ENCODE measurements around the gene PNLIP. TPM values are rescaled to one million over a fixed set of nuclear protein-coding genes. Genes with fewer than 3 reads are reported as not detected.

The PNLIP gene
- total and polyA plus RNA-seq, 9 of the 15 experiments (the other 6 are each of a cell fraction or from before 2014, with no cell fraction given), result 0.69 TPM; not detected in 8

- TF ChIP-seq ZNF584 (CRISPR knock-in tag; IDR thresholded peaks at IDR 0.05; ENCODE audit: low read depth), result no peak
These were observed 8.9 kb upstream of the PNLIP start (continued) for GRCh38 chr10:116536810-116537209.

- no peaks in the 10 kb centered on the region for H4K20me1 ChIP-seq (replicated peaks; ENCODE audit: control insufficient read depth, insufficient read depth, low read length)
- no peaks in the 10 kb centered on the region for H3K9me1 ChIP-seq (ENCODE audit: control insufficient read depth, insufficient read depth, low read length)
- no peak overlapping the region for H3K4me2 ChIP-seq (ENCODE audit: insufficient read depth, low read length)
- in situ Hi-C loops (cut with MboI), result no loop called here
- POLR2A ChIA-PET, result no interaction called here
- intact Hi-C loops (cut with micrococcal nuclease), result no loop called here
- no TSS peak for BruUV-seq (replicated peaks)
- CTCF ChIA-PET (ENCODE audit: low intra/inter-chr PET ratio), result no interaction called here
- DNase-seq (ENCODE audit: extremely low read depth in 1 of 4, low spot score in 3 of 4), result no peak
- no peak overlapping the region for H3K4me3 ChIP-seq
- no peak overlapping the region for H3K27ac ChIP-seq (ENCODE audit: extremely low read depth, low read depth, low read length)
- H3K79me2 ChIP-seq (ENCODE audit: control insufficient read depth, insufficient read depth, low read length), result no peaks in the 10 kb centered on the region
- no peak for ATAC-seq
- no peaks in the 10 kb centered on the region for H3K36me3 ChIP-seq (ENCODE audit: control insufficient read depth, insufficient read depth, low read length)
- no peaks in the 10 kb centered on the region for H3K27me3 ChIP-seq (ENCODE audit: control insufficient read depth in 2 of 2, insufficient read depth in 2 of 2, low read length in 2 of 2)
- H2AFZ ChIP-seq (ENCODE audit: low read depth, low read length), result no peak overlapping the region
- H3K9ac ChIP-seq (ENCODE audit: insufficient read depth in 1 of 2, low read depth in 2 of 2, low read length in 2 of 2), result no peak overlapping the region
- no peaks in the 10 kb centered on the region for H3K9me3 ChIP-seq (replicated peaks; ENCODE audit: control insufficient read depth, insufficient read depth, low read depth, low read length)
- TF ChIP-seq KAT8 (IDR thresholded peaks at IDR 0.05; ENCODE audit: low read depth) (no peak), RCOR1 (IDR thresholded peaks at IDR 0.05; ENCODE audit: borderline replicate concordance in 1 of 2, low read depth in 2 of 2, low read length in 2 of 2) (no peak), ZFX (CRISPR knock-in tag; IDR thresholded peaks at IDR 0.05) (no peak), KHSRP (IDR thresholded peaks at IDR 0.05) (no peak)
- no peaks in the 10 kb centered on the region for H3K4me1 ChIP-seq (replicated peaks in 1 of 2; ENCODE audit: control insufficient read depth in 2 of 2, insufficient read depth in 2 of 2, low read length in 2 of 2)
- FAIRE-seq, result no peak
These were observed 7.3 kb upstream of the PNLIP start for GRCh38 chr10:116538456-116538855.

- Histone ChIP-seq H3K9me3 (replicated peaks; ENCODE audit: control insufficient read depth, insufficient read depth, low read depth, low read length) (no peaks in the 10 kb centered on the region), H3K27me3 (ENCODE audit: control insufficient read depth in 2 of 2, insufficient read depth in 2 of 2, low read length in 2 of 2) (no peaks in the 10 kb centered on the region), H4K20me1 (replicated peaks; ENCODE audit: control insufficient read depth, insufficient read depth, low read length) (no peaks in the 10 kb centered on the region), H3K4me1 (replicated peaks in 1 of 2; ENCODE audit: control insufficient read depth in 2 of 2, insufficient read depth in 2 of 2, low read length in 2 of 2) (no peaks in the 10 kb centered on the region), H2AFZ (ENCODE audit: low read depth, low read length) (no peak overlapping the region), H3K36me3 (ENCODE audit: control insufficient read depth, insufficient read depth, low read length) (no peaks in the 10 kb centered on the region), H3K9me1 (ENCODE audit: control insufficient read depth, insufficient read depth, low read length) (no peaks in the 10 kb centered on the region), H3K4me3 (no peak overlapping the region), H3K27ac (ENCODE audit: extremely low read depth, low read depth, low read length) (no peak overlapping the region), H3K9ac (ENCODE audit: insufficient read depth in 1 of 2, low read depth in 2 of 2, low read length in 2 of 2) (no peak overlapping the region), H3K79me2 (ENCODE audit: control insufficient read depth, insufficient read depth, low read length) (no peaks in the 10 kb centered on the region), H3K4me2 (ENCODE audit: insufficient read depth, low read length) (no peak overlapping the region)
- no TSS peak for BruUV-seq (replicated peaks)
- intact Hi-C loops (cut with micrococcal nuclease), result no loop called here
- ChIA-PET POLR2A (no interaction called here), CTCF (ENCODE audit: low intra/inter-chr PET ratio) (no interaction called here)
- ATAC-seq (no peak), FAIRE-seq (no peak), DNase-seq (ENCODE audit: extremely low read depth in 1 of 4, low spot score in 3 of 4) (no peak)
- in situ Hi-C loops (cut with MboI), result no loop called here
- TF ChIP-seq NFRKB (IDR thresholded peaks at IDR 0.05; ENCODE audit: low read depth) (no peak), RUNX1 (IDR thresholded peaks at IDR 0.05; ENCODE audit: low read depth) (no peak), STAG1 (CRISPR knock-in tag; IDR thresholded peaks at IDR 0.05; ENCODE audit: borderline replicate concordance) (no peak), SIX5 (IDR thresholded peaks at IDR 0.05; ENCODE audit: borderline replicate concordance in 1 of 2, insufficient read depth in 1 of 2, low read depth in 1 of 2, low read length in 2 of 2) (no peak), UBTF (IDR thresholded peaks at IDR 0.05; ENCODE audit: borderline replicate concordance in 1 of 2, low read depth in 2 of 2, low read length in 2 of 2) (no peak), RBFOX2 (IDR thresholded peaks at IDR 0.05; ENCODE audit: low read depth, low read length) (no peak), ATF3 (IDR thresholded peaks at IDR 0.05) (no peak), ATF3 (CRISPR knock-in tag; conservative IDR thresholded peaks at IDR 0.05) (no peak), KDM1A (IDR thresholded peaks at IDR 0.05) (no peak)
These were observed 6.7 kb upstream of the PNLIP start for GRCh38 chr10:116538992-116539391.
